GM18951 (cell line): ENCODE measurements around the gene ACVR2A.

Source experiments
- POLR2A ChIP-seq: IDR thresholded peaks from 4 replicates; pipeline ENCODE4 v1.6.1; 2011; ENCODE audit warnings: mild to moderate bottlenecking; ENCODE audit not compliant: insufficient read length, insufficient read depth; ENCODE audit errors: extremely low read depth
- in situ Hi-C: fragments of 300-500 bp; cut with MboI; formaldehyde crosslinking; loops from one replicate; pipeline ENCODE4 v1.12.0; 2022; ENCODE audit warnings: low sequenced_read_pairs, mixed read lengths, inconsistent platforms; ENCODE audit not compliant: unreplicated experiment

Gene ACVR2A

DNA sequence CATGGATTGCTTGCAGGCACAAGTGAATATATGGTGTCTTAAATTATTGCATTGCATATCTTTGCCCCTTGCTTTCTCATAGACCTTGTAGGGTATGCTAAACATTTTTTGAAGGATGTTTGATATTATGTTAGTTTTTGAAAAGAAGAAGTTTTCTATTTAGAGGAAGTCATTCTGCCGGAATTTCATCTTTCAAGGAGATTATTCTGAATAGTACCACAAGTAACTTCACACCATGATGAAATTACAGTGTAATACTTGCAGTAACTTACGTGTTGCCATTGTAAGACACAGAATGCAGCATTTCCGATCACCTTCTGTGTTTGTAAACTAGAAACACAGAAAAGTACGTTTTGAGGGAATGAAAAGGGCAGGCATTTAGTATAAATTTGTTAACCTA is 71.9 kb downstream of the ACVR2A start:
- no peak for TF ChIP-seq POLR2A
- in situ Hi-C loops = loop anchor here (10.0 to 25.0 kb wide), 2 partner anchors 842 to 1179 kb away; no protein-coding TSS in a partner anchor

GRCh38 chr2:147917161-147917560 is 72.3 kb downstream of the ACVR2A start:
- TF ChIP-seq POLR2A = no peak
- in situ Hi-C loops = loop anchor here (10.0 to 25.0 kb wide), 2 partner anchors 842 to 1180 kb away; no protein-coding TSS in a partner anchor

DNA sequence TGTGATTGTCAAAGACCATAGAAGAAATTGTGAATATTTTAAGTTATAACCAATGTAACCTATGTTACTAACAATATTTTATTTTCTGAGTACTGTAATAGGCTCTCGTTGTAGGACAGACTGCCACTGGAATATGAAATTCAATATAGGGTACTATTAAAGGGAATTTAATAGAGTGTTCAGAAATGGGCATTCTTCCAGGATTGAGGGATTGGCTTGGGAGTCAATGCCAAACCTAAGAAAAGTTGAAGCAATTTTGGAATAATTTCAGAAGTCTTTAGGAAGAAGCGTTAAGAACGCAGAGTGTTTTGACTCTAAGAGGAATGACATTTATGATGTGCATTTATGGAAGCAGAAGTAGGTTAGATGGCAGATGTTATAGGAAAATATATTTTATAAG is 79.0 kb downstream of the ACVR2A start:
- in situ Hi-C loops = loop anchor here (25.0 kb wide), 1 partner anchor 1187 kb away; no protein-coding TSS in a partner anchor
- TF ChIP-seq POLR2A = no peak

DNA sequence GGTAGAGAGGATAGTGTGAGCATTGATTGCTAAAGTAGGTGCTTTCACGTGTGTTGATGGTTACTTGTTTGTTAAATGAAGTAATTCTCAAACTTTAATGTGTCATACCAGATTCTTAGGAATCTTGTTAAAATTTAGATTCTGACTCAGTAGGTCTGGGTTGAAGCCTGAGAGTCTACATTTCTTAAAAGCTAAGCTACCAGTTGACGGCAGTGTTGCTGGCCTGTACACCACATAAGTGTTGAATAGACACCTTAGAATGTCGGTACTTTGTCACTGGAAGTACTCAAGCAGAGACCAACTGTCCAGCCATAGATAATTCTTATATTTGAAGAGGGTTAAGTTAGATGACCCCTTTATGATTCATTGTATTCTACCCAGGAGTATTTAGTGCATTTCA is 79.8 kb downstream of the ACVR2A start:
- TF ChIP-seq POLR2A = no peak
- in situ Hi-C loops = loop anchor here (25.0 kb wide), 1 partner anchor 1187 kb away; no protein-coding TSS in a partner anchor

DNA sequence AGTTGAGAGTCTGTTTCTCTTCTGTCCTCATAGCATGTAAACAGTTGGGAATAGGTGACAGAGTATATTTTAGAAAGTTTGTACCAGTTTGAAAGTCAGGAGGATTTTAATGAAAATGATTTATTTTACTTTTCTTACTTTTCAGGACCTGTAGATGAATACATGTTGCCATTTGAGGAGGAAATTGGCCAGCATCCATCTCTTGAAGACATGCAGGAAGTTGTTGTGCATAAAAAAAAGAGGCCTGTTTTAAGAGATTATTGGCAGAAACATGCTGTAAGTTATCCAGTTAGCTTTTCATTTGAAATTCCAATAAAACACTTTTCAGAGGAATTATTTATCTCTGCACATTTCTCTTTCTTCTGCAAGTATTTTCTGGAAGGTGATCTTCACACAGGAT is 81.1 kb downstream of the ACVR2A start:
- no peak for TF ChIP-seq POLR2A
- in situ Hi-C loops = no loop called here

DNA sequence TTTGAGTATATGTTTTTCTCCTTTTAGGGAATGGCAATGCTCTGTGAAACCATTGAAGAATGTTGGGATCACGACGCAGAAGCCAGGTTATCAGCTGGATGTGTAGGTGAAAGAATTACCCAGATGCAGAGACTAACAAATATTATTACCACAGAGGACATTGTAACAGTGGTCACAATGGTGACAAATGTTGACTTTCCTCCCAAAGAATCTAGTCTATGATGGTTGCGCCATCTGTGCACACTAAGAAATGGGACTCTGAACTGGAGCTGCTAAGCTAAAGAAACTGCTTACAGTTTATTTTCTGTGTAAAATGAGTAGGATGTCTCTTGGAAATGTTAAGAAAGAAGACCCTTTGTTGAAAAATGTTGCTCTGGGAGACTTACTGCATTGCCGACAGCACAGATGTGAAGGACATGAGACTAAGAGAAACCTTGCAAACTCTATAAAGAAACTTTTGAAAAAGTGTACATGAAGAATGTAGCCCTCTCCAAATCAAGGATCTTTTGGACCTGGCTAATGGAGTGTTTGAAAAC is 82.3 kb downstream of the ACVR2A start:
- in situ Hi-C loops = no loop called here
- TF ChIP-seq POLR2A = no peak

- in situ Hi-C loops = no loop called here
- TF ChIP-seq POLR2A = no peak
These were observed 89.1 kb downstream of the ACVR2A start for GRCh38 chr2:147933931-147934330.

- in situ Hi-C loops = no loop called here
- no peak for TF ChIP-seq POLR2A
These were observed 90.2 kb downstream of the ACVR2A start for GRCh38 chr2:147934881-147935620.

DNA sequence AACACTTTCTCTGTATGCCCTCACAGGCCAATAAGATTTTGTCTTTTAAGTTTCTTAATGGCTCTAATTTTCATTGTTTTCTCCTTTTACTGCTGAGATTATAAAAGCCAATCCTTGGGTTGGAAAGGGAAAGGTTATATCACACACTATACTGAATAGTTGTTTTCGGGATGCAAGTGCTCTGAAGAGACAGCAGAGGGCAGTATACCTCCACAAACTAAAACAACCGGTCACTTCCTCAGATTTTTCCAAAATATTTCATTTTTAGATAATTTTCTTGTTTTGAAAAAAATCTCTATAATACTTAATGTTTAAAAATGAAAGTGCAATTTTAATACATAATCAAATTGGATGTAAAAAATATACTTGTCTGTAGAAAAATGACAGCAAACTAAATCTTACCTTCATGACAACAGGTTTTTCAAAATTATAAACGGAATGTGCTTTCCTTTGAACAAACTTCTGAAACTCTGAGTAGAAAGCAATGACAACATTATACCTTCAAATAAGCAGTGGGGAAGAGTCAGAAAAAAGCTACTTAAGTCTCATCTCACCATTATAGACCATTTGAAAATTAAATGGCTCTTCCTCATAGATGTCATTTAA is 93.0 kb downstream of the ACVR2A start:
- in situ Hi-C loops = no loop called here
- no peak for TF ChIP-seq POLR2A

DNA sequence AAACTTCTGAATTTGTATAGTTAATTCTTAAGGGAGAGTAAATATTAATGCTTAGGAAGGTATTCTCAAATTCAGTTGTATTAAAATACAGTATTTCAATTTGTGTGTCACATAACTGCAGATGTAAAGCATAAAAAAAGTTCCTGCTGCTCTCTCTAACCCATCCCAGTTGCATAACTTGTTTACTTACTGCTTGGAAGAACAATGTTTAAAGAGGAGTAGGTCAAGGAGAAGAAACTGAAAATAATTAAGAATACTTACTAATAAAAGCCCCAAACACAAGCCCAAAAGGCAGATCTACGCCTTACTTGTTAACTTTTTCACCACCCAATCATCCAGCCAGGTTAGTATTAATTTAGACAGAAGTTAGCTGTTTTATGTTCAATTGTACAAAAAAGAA is 94.5 kb downstream of the ACVR2A start:
- in situ Hi-C loops = no loop called here
- no peak for TF ChIP-seq POLR2A

DNA sequence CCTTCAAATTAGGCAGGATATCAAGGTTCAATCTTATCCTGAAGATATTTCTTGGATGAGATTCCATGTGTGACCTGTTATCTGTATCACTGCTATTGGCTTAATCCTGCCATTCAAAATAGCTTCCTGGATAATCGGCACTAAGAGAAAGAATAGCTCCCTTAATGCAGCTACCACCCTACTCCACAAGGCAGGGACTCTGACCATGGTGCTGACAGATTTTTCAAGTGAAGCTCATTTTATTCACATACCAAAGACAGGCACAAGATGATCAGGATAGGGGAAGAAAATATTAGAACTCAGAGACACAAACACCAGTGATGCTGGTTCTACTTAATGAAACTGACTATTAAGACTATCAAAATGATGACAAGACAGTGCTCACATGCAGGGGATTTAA is 100.8 kb downstream of the ACVR2A start:
- TF ChIP-seq POLR2A = no peak
- in situ Hi-C loops = no loop called here

DNA sequence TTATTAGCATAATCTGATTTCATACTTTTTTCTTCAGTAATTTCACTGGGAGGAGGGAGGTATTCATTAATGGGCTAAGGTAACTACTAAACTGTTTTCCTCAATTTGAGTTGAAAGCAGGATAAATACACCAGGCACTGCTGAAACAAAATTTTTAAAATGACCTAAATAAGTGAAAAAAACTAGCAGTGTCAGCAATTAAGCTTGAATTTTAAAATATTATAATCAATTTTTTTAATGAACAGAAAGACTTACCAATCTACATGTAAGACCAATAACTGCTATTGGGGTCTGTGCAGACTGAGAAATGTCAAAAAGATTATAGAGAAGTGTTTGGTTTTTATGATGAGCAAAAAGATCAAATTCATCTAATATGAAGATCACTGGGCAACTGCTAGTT is 107.3 kb downstream of the ACVR2A start:
- in situ Hi-C loops = loop anchor here (25.0 kb wide), 1 partner anchor 1610 kb away; no protein-coding TSS in a partner anchor
- TF ChIP-seq POLR2A = no peak

GRCh38 chr2:147968571-147968970 is 123.7 kb downstream of the ACVR2A start:
- in situ Hi-C loops = loop anchor here (25.0 kb wide), 1 partner anchor 1594 kb away; no protein-coding TSS in a partner anchor
- TF ChIP-seq POLR2A = no peak
